Right atrium auricular region (tissue), 2 donors: ENCODE data around the gene CADM1. TPM values are rescaled to one million over a fixed set of nuclear protein-coding genes. Genes with fewer than 3 reads are reported as not detected.

Source experiments
- DNase-seq: peaks from one replicate; pipeline ENCODE4 v3.0.0-alpha.2; 2019; ENCODE audit warnings: low spot score
- H3K27ac ChIP-seq, 2 donors: fragments of 200-600 bp; sonication (generic); 1 replicate in 1 of 2; 2 replicates in 1 of 2; pipeline ENCODE4 v1.5.1; 2016 to 2019
- H3K27me3 ChIP-seq, 2 donors: fragments of 200-600 bp; sonication (generic); one replicate each; pipeline versions ENCODE4 v1.5.1 to v1.6.0; 2017 to 2019
- H3K36me3 ChIP-seq: fragments of 200-600 bp; sonication (generic); one replicate; pipeline ENCODE4 v1.5.1; 2016
- H3K4me1 ChIP-seq, 2 donors: fragments of 200-600 bp; sonication (generic); one replicate each; pipeline versions ENCODE4 v1.5.1 to v1.6.0; 2017 to 2019
- H3K4me3 ChIP-seq, 2 donors: fragments of 200-600 bp; sonication (generic); 1 replicate in 1 of 2; 2 replicates in 1 of 2; pipeline ENCODE4 v1.5.1; 2017 to 2019; ENCODE audit warnings: mild to moderate bottlenecking in 1 of 2, moderate library complexity in 1 of 2
- H3K9me3 ChIP-seq, 2 donors: fragments of 200-600 bp; sonication (generic); one replicate each; pipeline ENCODE4 v1.5.1; 2019
- CTCF ChIP-seq, 2 donors: fragments of 200-600 bp; sonication (generic); IDR thresholded peaks; one replicate each; pipeline ENCODE4 v1.5.1; 2019; ENCODE audit warnings: antibody characterized with exemption in 2 of 2
- total RNA-seq, 2 donors: library from RNA; depleted of rRNA; stranded (reverse); fragments of >200 nt; gene quantifications; one replicate each; pipeline ENCODE4 v1.1.0, GENCODE V29; 2016

CADM1 gene
- total RNA-seq, 2 donors from 2014 or later = 19.8 to 33.9 TPM

GRCh38 chr11:115528225-115528624 lies 24.0 kb upstream of the CADM1 start:
- Histone ChIP-seq H3K27ac (peak overlapping the region in 1 of 2 donors; percentile 60), H3K27me3 (no peaks in the 10 kb centered on the region), H3K9me3 (peaks cover 0 to 11% of the 10 kb centered on the region in 2 donors), H3K4me3 (no peak overlapping the region), H3K36me3 (no peaks in the 10 kb centered on the region), H3K4me1 (peaks cover 0 to 5% of the 10 kb centered on the region in 2 donors)
- DNase-seq = no peak
- no peak for TF ChIP-seq CTCF (IDR thresholded peaks at IDR 0.05)

GRCh38 chr11:115527534-115528125 lies 23.4 kb upstream of the CADM1 start:
- DNase-seq = no peak
- Histone ChIP-seq H3K4me1 (peaks cover 0 to 5% of the 10 kb centered on the region in 2 donors), H3K4me3 (no peak overlapping the region), H3K27ac (peak overlapping the region in 1 of 2 donors; percentile 60), H3K36me3 (no peaks in the 10 kb centered on the region), H3K9me3 (peaks cover 0 to 11% of the 10 kb centered on the region in 2 donors), H3K27me3 (no peaks in the 10 kb centered on the region)
- TF ChIP-seq CTCF (IDR thresholded peaks at IDR 0.05) = no peak

- Histone ChIP-seq H3K27ac (no peak overlapping the region), H3K4me3 (no peak overlapping the region), H3K9me3 (peaks cover 0 to 11% of the 10 kb centered on the region in 2 donors), H3K4me1 (peaks cover 0 to 5% of the 10 kb centered on the region in 2 donors), H3K36me3 (no peaks in the 10 kb centered on the region), H3K27me3 (no peaks in the 10 kb centered on the region)
- TF ChIP-seq CTCF (IDR thresholded peaks at IDR 0.05) = no peak
- DNase-seq = no peak
These were observed 21.4 kb upstream of the CADM1 start for GRCh38 chr11:115525531-115526006.

- no peaks in the 10 kb centered on the region for H3K36me3 ChIP-seq
- H3K9me3 ChIP-seq = peaks cover 0 to 11% of the 10 kb centered on the region in 2 donors
- H3K27me3 ChIP-seq = no peaks in the 10 kb centered on the region
- no peak for DNase-seq
- no peak for TF ChIP-seq CTCF (IDR thresholded peaks at IDR 0.05)
- peaks cover 0 to 5% of the 10 kb centered on the region in 2 donors for H3K4me1 ChIP-seq
- no peak overlapping the region for H3K4me3 ChIP-seq
- no peak overlapping the region for H3K27ac ChIP-seq
These were observed 20.4 kb upstream of the CADM1 start for GRCh38 chr11:115524572-115524971.

- Histone ChIP-seq H3K9me3 (peaks cover 0 to 5% of the 10 kb centered on the region in 2 donors), H3K27ac (no peak overlapping the region), H3K27me3 (no peaks in the 10 kb centered on the region), H3K36me3 (no peaks in the 10 kb centered on the region), H3K4me3 (no peak overlapping the region), H3K4me1 (peaks cover 0 to 5% of the 10 kb centered on the region in 2 donors)
- TF ChIP-seq CTCF (IDR thresholded peaks at IDR 0.05) = no peak
- no peak for DNase-seq
These were observed 19.6 kb upstream of the CADM1 start for GRCh38 chr11:115523727-115524399.
